Fibroblast of the aortic adventitia (primary cell): ENCODE data around the gene PAPLN. TPM values are rescaled to one million over a fixed set of nuclear protein-coding genes. Genes with fewer than 3 reads are reported as not detected.
A peak's percentile ranks its signal among the peaks of the same experiment; 100 is the strongest.
"Not testable (repeated sequence)": the region's sequence is repeated elsewhere in the genome, so short reads cannot be mapped to it uniquely, and the experiment has no call there.

ENCODE experiments used
- DNase-seq: peaks from one replicate; pipeline ENCODE4 v3.0.0-alpha.2; 2010; ENCODE audit warnings: low read depth
- H3K4me3 ChIP-seq: 2 replicates; pipeline ENCODE4 v1.5.1; 2011; ENCODE audit warnings: low read depth, mild to moderate bottlenecking, control low read depth, low read length, moderate library complexity
- total RNA-seq: library from RNA; depleted of rRNA; stranded (reverse); fragments of >200 nt; gene quantifications from 2 replicates; pipeline ENCODE4 v1.2.3, GENCODE V29; 2012; ENCODE audit warnings: low replicate concordance
- TF ChIP-seq, protein P1 (sequence below): IDR thresholded peaks from 2 replicates; pipeline ENCODE4 v1.5.1; 2011; ENCODE audit warnings: mild to moderate bottlenecking, low read length, control low read depth, inconsistent platforms; ENCODE audit not compliant: insufficient read depth

The PAPLN gene, protein sequence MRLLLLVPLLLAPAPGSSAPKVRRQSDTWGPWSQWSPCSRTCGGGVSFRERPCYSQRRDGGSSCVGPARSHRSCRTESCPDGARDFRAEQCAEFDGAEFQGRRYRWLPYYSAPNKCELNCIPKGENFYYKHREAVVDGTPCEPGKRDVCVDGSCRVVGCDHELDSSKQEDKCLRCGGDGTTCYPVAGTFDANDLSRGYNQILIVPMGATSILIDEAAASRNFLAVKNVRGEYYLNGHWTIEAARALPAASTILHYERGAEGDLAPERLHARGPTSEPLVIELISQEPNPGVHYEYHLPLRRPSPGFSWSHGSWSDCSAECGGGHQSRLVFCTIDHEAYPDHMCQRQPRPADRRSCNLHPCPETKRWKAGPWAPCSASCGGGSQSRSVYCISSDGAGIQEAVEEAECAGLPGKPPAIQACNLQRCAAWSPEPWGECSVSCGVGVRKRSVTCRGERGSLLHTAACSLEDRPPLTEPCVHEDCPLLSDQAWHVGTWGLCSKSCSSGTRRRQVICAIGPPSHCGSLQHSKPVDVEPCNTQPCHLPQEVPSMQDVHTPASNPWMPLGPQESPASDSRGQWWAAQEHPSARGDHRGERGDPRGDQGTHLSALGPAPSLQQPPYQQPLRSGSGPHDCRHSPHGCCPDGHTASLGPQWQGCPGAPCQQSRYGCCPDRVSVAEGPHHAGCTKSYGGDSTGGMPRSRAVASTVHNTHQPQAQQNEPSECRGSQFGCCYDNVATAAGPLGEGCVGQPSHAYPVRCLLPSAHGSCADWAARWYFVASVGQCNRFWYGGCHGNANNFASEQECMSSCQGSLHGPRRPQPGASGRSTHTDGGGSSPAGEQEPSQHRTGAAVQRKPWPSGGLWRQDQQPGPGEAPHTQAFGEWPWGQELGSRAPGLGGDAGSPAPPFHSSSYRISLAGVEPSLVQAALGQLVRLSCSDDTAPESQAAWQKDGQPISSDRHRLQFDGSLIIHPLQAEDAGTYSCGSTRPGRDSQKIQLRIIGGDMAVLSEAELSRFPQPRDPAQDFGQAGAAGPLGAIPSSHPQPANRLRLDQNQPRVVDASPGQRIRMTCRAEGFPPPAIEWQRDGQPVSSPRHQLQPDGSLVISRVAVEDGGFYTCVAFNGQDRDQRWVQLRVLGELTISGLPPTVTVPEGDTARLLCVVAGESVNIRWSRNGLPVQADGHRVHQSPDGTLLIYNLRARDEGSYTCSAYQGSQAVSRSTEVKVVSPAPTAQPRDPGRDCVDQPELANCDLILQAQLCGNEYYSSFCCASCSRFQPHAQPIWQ
- 3.0 TPM in 2 replicates for total RNA-seq

- H3K4me3 ChIP-seq: peak within 1 kb of the TSS; percentile 28
- DNase-seq: no peak
Observed at GRCh38 chr14:73237219-73237785, at the start of gene PAPLN. PAPLN (plus strand) TSS chr14:73237506; CDS start chr14:73239779, 2,273 bp downstream.

GRCh38 chr14:73188501-73188911 lies 48.8 kb upstream of the PAPLN start:
- no peak overlapping the region for H3K4me3 ChIP-seq
- peak; percentile 67 for DNase-seq
- TF ChIP-seq, protein P1, sequence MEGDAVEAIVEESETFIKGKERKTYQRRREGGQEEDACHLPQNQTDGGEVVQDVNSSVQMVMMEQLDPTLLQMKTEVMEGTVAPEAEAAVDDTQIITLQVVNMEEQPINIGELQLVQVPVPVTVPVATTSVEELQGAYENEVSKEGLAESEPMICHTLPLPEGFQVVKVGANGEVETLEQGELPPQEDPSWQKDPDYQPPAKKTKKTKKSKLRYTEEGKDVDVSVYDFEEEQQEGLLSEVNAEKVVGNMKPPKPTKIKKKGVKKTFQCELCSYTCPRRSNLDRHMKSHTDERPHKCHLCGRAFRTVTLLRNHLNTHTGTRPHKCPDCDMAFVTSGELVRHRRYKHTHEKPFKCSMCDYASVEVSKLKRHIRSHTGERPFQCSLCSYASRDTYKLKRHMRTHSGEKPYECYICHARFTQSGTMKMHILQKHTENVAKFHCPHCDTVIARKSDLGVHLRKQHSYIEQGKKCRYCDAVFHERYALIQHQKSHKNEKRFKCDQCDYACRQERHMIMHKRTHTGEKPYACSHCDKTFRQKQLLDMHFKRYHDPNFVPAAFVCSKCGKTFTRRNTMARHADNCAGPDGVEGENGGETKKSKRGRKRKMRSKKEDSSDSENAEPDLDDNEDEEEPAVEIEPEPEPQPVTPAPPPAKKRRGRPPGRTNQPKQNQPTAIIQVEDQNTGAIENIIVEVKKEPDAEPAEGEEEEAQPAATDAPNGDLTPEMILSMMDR: no peak

More at GRCh38 chr14:73237219-73237785, at the start of gene PAPLN:
- TF ChIP-seq, protein P1: no peak

GRCh38 chr14:73189651-73190050 lies 47.7 kb upstream of the PAPLN start:
- no peak overlapping the region for H3K4me3 ChIP-seq
- no peak for DNase-seq
- TF ChIP-seq, protein P1: no peak

GRCh38 chr14:73191441-73191840 lies 45.9 kb upstream of the PAPLN start:
- DNase-seq: no peak
- no peak overlapping the region for H3K4me3 ChIP-seq
- TF ChIP-seq, protein P1: no peak

DNA sequence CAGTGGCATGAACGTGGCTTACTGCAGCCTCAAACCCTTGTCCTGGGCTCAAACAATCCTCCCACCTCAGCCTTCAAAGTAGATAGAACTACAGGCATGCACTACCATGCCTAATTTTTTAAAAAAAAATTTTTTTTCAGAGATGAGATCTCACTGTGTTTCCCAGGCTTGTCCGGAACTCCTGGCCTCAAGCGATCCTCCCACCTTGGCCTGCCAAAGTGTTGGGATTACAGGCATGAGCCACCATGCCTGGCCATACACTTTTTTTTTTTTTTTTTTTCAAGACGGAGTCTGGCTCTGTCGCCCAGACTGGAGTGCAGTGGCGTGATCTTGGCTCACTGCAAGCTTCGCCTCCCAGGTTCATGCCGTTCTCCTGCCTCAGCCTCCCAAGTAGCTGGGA lies 43.0 kb upstream of the PAPLN start:
- not testable (repeated sequence) for H3K4me3 ChIP-seq, DNase-seq

GRCh38 chr14:73198253-73198652 lies 39.1 kb upstream of the PAPLN start:
- no peak for DNase-seq
- no peak overlapping the region for H3K4me3 ChIP-seq
- TF ChIP-seq, protein P1: no peak
